Panc1 (cell line): Measurements from ENCODE around the gene PYDC1. TPM values are rescaled to one million over a fixed set of nuclear protein-coding genes. Genes with fewer than 3 reads are reported as not detected.

Experiments
- ATAC-seq: fragments of 200-7000 bp; cut with Tn5 transposase; 2 replicates; pipeline ENCODE4 v1.9.1; 2020; ENCODE audit warnings: mild to moderate bottlenecking, moderate library complexity
- BruUV-seq: library from RNA; stranded (reverse); fragments of 400-500 nt; replicated peaks from 2 replicates; lab custom pipeline; 2021; lab: Mats Ljungman, UMichigan
- CTCF ChIA-PET: fragments of 300-600 bp; sonication (Branson Sonifier 250); formaldehyde crosslinking; loops from one replicate; lab custom pipeline; 2022; ENCODE audit warnings: antibody characterized with exemption; lab: Charles Lee
- POLR2A ChIA-PET: fragments of 300-600 bp; sonication (Branson Sonifier 250); formaldehyde crosslinking; loops from one replicate; lab custom pipeline; 2022; ENCODE audit warnings: antibody characterized with exemption; lab: Charles Lee
- DNase-seq: peaks from one replicate; pipeline ENCODE4 v3.0.0-alpha.2; 2010; ENCODE audit warnings: low read depth, low spot score
- H3K27ac ChIP-seq: 2 replicates; pipeline ENCODE4 v1.5.1; 2011; ENCODE audit warnings: mild to moderate bottlenecking, low read length, inconsistent platforms
- H3K27me3 ChIP-seq: fragments of 200-500 bp; sonication (Bioruptor generic); 2 replicates; pipeline ENCODE4 v1.6.0; 2014; ENCODE audit warnings: low read length, inconsistent platforms; ENCODE audit not compliant: control insufficient read depth, insufficient read depth
- H3K36me3 ChIP-seq: fragments of 200-500 bp; sonication (Bioruptor generic); 2 replicates; pipeline ENCODE4 v1.5.1; 2014; ENCODE audit warnings: inconsistent platforms, mild to moderate bottlenecking, low read length, moderate library complexity; ENCODE audit not compliant: control insufficient read depth, insufficient read depth
- H3K4me1 ChIP-seq: 2 replicates; pipeline ENCODE4 v1.5.1; 2011; ENCODE audit warnings: inconsistent platforms, mild to moderate bottlenecking, low read length, moderate library complexity; ENCODE audit not compliant: control insufficient read depth, insufficient read depth
- H3K4me3 ChIP-seq, 2 experiments: 2 replicates each; pipeline ENCODE4 v1.5.1; 2011 to 2012; ENCODE audit warnings: low read depth in 2 of 2, low read length in 2 of 2, mild to moderate bottlenecking in 2 of 2, inconsistent platforms in 1 of 2, moderate library complexity in 1 of 2
- H3K9me3 ChIP-seq: fragments of 200-500 bp; sonication (Bioruptor generic); 2 replicates; pipeline ENCODE4 v1.5.1; 2014; ENCODE audit warnings: low read depth, mild to moderate bottlenecking, inconsistent platforms, low read length, moderate library complexity; ENCODE audit not compliant: control insufficient read depth, insufficient read depth
- POLR2AphosphoS5 ChIP-seq: IDR thresholded peaks from 2 replicates; pipeline ENCODE4 v1.6.1; 2012; ENCODE audit warnings: mild to moderate bottlenecking, low read depth, low read length, moderate library complexity
- SIN3A ChIP-seq: IDR thresholded peaks from 2 replicates; pipeline ENCODE4 v1.6.1; 2012; ENCODE audit warnings: low read depth, mild to moderate bottlenecking, low read length, moderate library complexity, borderline replicate concordance; ENCODE audit not compliant: insufficient read depth
- TCF7L2 ChIP-seq: IDR thresholded peaks from 2 replicates; pipeline ENCODE4 v1.6.1; 2011; ENCODE audit warnings: mild to moderate bottlenecking, low read depth, low read length, inconsistent platforms
- in situ Hi-C: cut with HindIII; loops from 2 replicates; pipeline ENCODE4 v1.10.0; 2016; ENCODE audit warnings: low sequenced_read_pairs, low pct_unique_long_range_greater_than_20kb
- intact Hi-C: fragments of 100-400 bp; cut with micrococcal nuclease; formaldehyde crosslinking; loops from one replicate; pipeline ENCODE4 v1.10.0; 2022; ENCODE audit not compliant: unreplicated experiment
- total RNA-seq: library from RNA; stranded (reverse); gene quantifications from one replicate; pipeline ENCODE4 v1.2.1, GENCODE V29; 2021; ENCODE audit not compliant: unreplicated experiment
- TF ChIP-seq, protein P1 (sequence below), 2 experiments: IDR thresholded peaks; 2 replicates each; pipeline ENCODE4 v1.6.1; 2011 to 2012; ENCODE audit warnings: low read depth in 2 of 2, control low read depth in 1 of 2, low read length in 1 of 2, mild to moderate bottlenecking in 1 of 2, moderate library complexity in 1 of 2; ENCODE audit not compliant: insufficient read depth in 1 of 2
- TF ChIP-seq, protein P2 (sequence below): fragments of 450-650 bp; IDR thresholded peaks from 2 replicates; pipeline ENCODE4 v1.5.1; 2017; ENCODE audit warnings: mild to moderate bottlenecking

Gene PYDC1
- total RNA-seq, 1 experiment from 2014 or later, result not detected

DNA sequence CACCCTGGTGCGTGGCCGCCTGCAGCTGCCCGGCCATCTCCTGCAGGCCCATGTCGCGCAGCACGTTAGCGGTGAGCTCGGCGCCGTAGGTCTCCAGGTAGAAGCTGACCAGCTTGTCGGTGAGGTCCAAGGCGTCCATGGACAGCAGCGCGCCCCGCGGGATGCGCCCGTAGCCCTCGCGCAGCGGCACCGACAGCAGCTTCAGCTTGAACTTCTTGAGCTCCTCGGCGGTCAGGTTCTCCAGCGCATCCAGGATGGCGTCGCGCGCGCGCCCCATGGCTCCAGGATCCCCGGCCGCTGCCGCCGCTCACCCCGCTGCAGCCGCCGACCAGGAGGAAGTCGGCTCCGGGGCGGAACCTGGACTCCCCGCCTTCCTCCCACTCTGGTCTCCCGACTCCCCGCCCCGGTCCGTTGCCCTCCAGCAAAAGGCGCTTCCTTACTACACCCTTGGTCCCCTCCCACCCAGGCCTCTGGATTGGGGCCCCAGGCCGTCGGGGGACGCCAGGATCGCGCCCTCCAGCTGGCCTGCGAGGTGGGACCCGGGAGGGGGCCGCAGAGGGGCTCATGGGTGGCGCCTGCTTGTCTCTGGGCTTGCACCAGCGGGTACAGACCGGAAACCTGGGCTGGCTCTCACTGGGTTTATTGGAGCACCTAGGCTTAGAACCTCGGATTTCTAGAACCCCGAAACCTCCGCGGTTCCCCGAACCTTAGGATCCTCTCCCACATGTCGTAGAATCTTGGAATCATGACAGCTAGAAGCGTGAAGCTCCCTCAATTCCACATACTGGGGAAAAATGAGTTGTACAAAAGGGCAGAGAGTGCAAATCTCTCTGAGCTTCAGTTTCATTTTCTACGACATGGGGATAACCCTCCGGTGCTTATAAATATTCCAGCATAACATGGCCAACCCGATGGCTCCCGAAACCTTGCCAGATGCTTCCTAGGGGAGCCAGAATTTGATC is 14.2 kb downstream of the PYDC1 start, which contains the start of gene PYCARD:
TSS of gene PYCARD (minus strand) at position 347 of the 962 bp plus-strand sequence. CDS start at position 277, 70 bp downstream.
- POLR2A ChIA-PET, result interaction anchor here (0.6 kb wide), 1 partner anchor 170 kb away, joined by 17 read pairs; no protein-coding TSS in a partner anchor
- no peak for DNase-seq
- Histone ChIP-seq H3K27me3 (no peaks in the 10 kb centered on the region), H3K9me3 (no peaks in the 10 kb centered on the region), H3K4me1 (peaks cover 22% of the 10 kb centered on the region), H3K36me3 (no peaks in the 10 kb centered on the region), H3K4me3 (peak within 1 kb of the TSS; percentile 51 to 69), H3K27ac (peak within 1 kb of the TSS; percentile 71)
- intact Hi-C loops (loop anchor here (5.0 to 10.0 kb wide), 2 partner anchors 62 to 130 kb away; no protein-coding TSS in a partner anchor), in situ Hi-C loops (no loop called here)
- no peak for TF ChIP-seq TCF7L2
- TF ChIP-seq, protein P1, sequence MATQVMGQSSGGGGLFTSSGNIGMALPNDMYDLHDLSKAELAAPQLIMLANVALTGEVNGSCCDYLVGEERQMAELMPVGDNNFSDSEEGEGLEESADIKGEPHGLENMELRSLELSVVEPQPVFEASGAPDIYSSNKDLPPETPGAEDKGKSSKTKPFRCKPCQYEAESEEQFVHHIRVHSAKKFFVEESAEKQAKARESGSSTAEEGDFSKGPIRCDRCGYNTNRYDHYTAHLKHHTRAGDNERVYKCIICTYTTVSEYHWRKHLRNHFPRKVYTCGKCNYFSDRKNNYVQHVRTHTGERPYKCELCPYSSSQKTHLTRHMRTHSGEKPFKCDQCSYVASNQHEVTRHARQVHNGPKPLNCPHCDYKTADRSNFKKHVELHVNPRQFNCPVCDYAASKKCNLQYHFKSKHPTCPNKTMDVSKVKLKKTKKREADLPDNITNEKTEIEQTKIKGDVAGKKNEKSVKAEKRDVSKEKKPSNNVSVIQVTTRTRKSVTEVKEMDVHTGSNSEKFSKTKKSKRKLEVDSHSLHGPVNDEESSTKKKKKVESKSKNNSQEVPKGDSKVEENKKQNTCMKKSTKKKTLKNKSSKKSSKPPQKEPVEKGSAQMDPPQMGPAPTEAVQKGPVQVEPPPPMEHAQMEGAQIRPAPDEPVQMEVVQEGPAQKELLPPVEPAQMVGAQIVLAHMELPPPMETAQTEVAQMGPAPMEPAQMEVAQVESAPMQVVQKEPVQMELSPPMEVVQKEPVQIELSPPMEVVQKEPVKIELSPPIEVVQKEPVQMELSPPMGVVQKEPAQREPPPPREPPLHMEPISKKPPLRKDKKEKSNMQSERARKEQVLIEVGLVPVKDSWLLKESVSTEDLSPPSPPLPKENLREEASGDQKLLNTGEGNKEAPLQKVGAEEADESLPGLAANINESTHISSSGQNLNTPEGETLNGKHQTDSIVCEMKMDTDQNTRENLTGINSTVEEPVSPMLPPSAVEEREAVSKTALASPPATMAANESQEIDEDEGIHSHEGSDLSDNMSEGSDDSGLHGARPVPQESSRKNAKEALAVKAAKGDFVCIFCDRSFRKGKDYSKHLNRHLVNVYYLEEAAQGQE (IDR thresholded peaks at IDR 0.05; ENCODE audit: insufficient read depth in 1 of 2, low read depth in 2 of 2, low read length in 1 of 2), result 0 out of 4 replicates have a peak, but pooled peaks of 1 of the 2 experiments have one; percentile 7
- ATAC-seq, result peak; percentile 64
- no TSS peak for BruUV-seq
- CTCF ChIA-PET, result interaction anchor here (0.6 to 1.1 kb wide), 3 partner anchors 46 to 241 kb away, joined by 3 read pairs; no protein-coding TSS in a partner anchor

DNA sequence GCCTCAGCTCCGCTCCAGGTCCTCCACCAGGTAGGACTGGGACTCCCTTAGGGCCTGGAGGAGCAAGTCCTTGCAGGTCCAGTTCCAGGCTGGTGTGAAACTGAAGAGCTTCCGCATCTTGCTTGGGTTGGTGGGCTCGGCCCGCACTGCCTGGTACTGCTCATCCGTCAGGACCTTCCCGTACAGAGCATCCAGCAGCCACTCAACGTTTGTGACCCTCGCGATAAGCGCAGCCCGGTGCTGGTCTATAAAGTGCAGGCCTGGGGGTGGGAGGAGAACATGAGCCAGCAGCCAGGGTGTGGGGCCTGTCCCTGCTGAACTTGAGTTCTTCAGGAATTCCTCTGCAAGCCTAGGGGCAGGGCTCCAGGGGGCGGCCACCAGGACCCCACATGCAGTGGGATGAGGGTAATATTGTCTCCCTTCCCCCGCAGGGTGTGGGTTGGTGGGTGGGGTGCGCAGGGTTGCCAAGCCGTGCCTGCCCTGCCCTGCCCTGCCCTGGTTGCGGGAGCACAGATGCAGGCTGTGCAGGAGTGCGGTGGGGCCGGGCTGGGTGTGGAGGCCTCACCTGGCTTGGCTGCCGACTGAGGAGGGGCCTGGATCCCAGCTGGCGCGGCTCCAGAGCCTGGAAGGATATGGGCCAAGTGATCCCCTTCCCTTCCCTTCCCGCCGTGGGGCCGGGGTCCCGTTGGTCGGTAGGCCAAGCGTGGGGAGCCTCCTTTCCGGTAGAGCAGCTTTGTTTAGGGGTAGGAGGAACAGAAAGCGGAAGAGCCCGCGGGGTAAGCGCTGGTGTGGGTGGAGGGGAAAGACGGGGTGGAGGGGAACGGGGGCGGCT is 15.1 kb downstream of the PYDC1 start:
- CTCF ChIA-PET, result interaction anchor here (0.5 to 1.8 kb wide), 4 partner anchors 14 to 242 kb away, joined by 3 to 6 read pairs (median 3); no protein-coding TSS in a partner anchor
- in situ Hi-C loops, result no loop called here
- ATAC-seq, result peak; percentile 71
- intact Hi-C loops, result loop anchor here (2.0 to 10.0 kb wide), 4 partner anchors 63 to 241 kb away; partner anchors contain the start of gene ZNF843
- Histone ChIP-seq H3K36me3 (no peaks in the 10 kb centered on the region), H3K9me3 (no peaks in the 10 kb centered on the region), H3K4me1 (peaks cover 22% of the 10 kb centered on the region), H3K4me3 (peak overlapping the region; percentile 51 to 69), H3K27me3 (no peaks in the 10 kb centered on the region), H3K27ac (peak overlapping the region; percentile 71)
- BruUV-seq, result TSS peak; percentile 98
- no peak for DNase-seq
- TF ChIP-seq POLR2AphosphoS5 (no peak; the same call in 1 of the 2 replicates), SIN3A (no peak), TCF7L2 (no peak)
- TF ChIP-seq, protein P1 (IDR thresholded peaks at IDR 0.05; ENCODE audit: insufficient read depth in 1 of 2, low read depth in 2 of 2, low read length in 1 of 2), result no peak
- TF ChIP-seq, protein P2, sequence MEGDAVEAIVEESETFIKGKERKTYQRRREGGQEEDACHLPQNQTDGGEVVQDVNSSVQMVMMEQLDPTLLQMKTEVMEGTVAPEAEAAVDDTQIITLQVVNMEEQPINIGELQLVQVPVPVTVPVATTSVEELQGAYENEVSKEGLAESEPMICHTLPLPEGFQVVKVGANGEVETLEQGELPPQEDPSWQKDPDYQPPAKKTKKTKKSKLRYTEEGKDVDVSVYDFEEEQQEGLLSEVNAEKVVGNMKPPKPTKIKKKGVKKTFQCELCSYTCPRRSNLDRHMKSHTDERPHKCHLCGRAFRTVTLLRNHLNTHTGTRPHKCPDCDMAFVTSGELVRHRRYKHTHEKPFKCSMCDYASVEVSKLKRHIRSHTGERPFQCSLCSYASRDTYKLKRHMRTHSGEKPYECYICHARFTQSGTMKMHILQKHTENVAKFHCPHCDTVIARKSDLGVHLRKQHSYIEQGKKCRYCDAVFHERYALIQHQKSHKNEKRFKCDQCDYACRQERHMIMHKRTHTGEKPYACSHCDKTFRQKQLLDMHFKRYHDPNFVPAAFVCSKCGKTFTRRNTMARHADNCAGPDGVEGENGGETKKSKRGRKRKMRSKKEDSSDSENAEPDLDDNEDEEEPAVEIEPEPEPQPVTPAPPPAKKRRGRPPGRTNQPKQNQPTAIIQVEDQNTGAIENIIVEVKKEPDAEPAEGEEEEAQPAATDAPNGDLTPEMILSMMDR, result no peak
- POLR2A ChIA-PET, result interaction anchor here (0.5 to 0.6 kb wide), 3 partner anchors 23 to 255 kb away, joined by 6 to 17 read pairs (median 9); no protein-coding TSS in a partner anchor
